Measurements from ENCODE around the gene GRPEL2.

DNA sequence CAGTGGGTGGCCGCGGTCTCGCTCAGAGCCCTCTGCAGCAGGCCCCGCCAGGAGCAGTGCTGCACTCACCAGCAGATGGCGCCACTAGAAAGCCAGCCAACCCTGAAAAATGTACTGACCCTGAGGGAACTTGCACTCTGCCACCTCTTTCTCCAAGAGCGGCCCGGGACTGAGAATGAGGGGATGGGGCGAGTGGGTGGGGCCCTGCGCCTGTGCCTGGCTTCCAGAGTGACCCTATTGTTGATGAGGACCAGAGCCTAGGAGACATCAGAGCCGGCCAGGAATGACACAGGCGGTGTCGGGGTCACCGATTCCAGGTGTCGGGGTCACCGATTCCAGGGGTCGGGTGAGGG lies 36.7 kb downstream of the GRPEL2 start:
- TF ChIP-seq, protein P1, sequence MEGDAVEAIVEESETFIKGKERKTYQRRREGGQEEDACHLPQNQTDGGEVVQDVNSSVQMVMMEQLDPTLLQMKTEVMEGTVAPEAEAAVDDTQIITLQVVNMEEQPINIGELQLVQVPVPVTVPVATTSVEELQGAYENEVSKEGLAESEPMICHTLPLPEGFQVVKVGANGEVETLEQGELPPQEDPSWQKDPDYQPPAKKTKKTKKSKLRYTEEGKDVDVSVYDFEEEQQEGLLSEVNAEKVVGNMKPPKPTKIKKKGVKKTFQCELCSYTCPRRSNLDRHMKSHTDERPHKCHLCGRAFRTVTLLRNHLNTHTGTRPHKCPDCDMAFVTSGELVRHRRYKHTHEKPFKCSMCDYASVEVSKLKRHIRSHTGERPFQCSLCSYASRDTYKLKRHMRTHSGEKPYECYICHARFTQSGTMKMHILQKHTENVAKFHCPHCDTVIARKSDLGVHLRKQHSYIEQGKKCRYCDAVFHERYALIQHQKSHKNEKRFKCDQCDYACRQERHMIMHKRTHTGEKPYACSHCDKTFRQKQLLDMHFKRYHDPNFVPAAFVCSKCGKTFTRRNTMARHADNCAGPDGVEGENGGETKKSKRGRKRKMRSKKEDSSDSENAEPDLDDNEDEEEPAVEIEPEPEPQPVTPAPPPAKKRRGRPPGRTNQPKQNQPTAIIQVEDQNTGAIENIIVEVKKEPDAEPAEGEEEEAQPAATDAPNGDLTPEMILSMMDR (IDR thresholded peaks at IDR 0.05), result peak; percentile 71 to 87 (median 86)
- no peak for TF ChIP-seq POLR2A (IDR thresholded peaks at IDR 0.05)
